Right cardiac atrium (tissue), 5 donors: ENCODE measurements around the gene IGSF9B. TPM values are rescaled to one million over a fixed set of nuclear protein-coding genes. Genes with fewer than 3 reads are reported as not detected.

Experiments
- ATAC-seq, 2 donors: fragments of 200-7000 bp; cut with Tn5 transposase; one replicate each; pipeline versions ENCODE4 v1.8.0 to v1.9.1; 2020; ENCODE audit warnings: moderate library complexity in 2 of 2, mild to moderate bottlenecking in 1 of 2
- DNase-seq, 3 donors: peaks; one replicate each; pipeline ENCODE4 v3.0.0-alpha.2; 2020
- H3K27ac ChIP-seq: one replicate; pipeline ENCODE4 v1.5.1; 2013; ENCODE audit warnings: mild to moderate bottlenecking, low read length, control low read depth, moderate library complexity
- H3K27me3 ChIP-seq: one replicate; pipeline ENCODE4 v1.6.1; 2013; ENCODE audit not compliant: control insufficient read depth, insufficient read depth
- H3K4me1 ChIP-seq: one replicate; pipeline ENCODE4 v1.6.1; 2013; ENCODE audit warnings: low read length; ENCODE audit not compliant: control insufficient read depth, insufficient read depth
- H3K4me3 ChIP-seq: one replicate; pipeline ENCODE4 v1.5.1; 2013; ENCODE audit warnings: low read length, control low read depth
- H3K9me3 ChIP-seq: one replicate; pipeline ENCODE4 v1.6.1; 2013; ENCODE audit warnings: low read length; ENCODE audit not compliant: control insufficient read depth
- WGBS: extraction: QIAGEN DNeasy Blood & Tissue Kit; methylation state at CpG from one replicate; pipeline ENCODE4 v1.1.7; 2013; 5-methylcytosine and 5-hydroxymethylcytosine counted together
- intact Hi-C, 4 donors: fragments of 100-400 bp; cut with DNase I; formaldehyde crosslinking; loops; one replicate each; pipeline versions ENCODE4 v1.11.0 to v1.14.0; 2022 to 2023
- polyA plus RNA-seq: library from polyadenylated mRNA; stranded (reverse); fragments of 200-250 nt; gene quantifications from one replicate; pipeline ENCODE4 v1.2.3, GENCODE V29; 2013
- total RNA-seq, 4 donors: library from RNA; stranded (reverse); fragmentation: NEBNext Ultra II Directional; extraction: Animal tissue kit (Norgen Biotek cat#: 25700); gene quantifications; one replicate each; pipeline ENCODE4 v1.2.1, GENCODE V29; 2021
- donor health status: healthy with polysubstance abuse.
- donor health status: DM: no; HTN: yes; CAD: no.
- donor health status: DM: no; HTN: no; CAD: no.
- donor health status: DM: no; HTN: yes; CAD: no; lungs with severe emphysema.
- donor health status: DM: yes; HTN: yes; CAD: no.

Gene IGSF9B
- total and polyA plus RNA-seq, 5 donors = 27.8 to 58.9 (median 53.1) TPM

GRCh38 chr11:133926466-133927246, 30.1 kb downstream of the IGSF9B start:
- intact Hi-C loops = loop anchor here (5.0 to 10.0 kb wide), 4 partner anchors 118 to 218 kb away; no protein-coding TSS in a partner anchor
- no peak for ATAC-seq
- DNase-seq = peak in 1 of 3 donors; percentile 48
- Histone ChIP-seq H3K27ac (no peak overlapping the region), H3K4me1 (no peaks in the 10 kb centered on the region), H3K27me3 (no peaks in the 10 kb centered on the region), H3K4me3 (no peak overlapping the region), H3K9me3 (no peaks in the 10 kb centered on the region)
- WGBS = 92% methylated on average over 21 of the region's 21 CpGs

- ATAC-seq (no peak), DNase-seq (peak in 1 of 3 donors; percentile 48)
- H3K9me3 ChIP-seq = no peaks in the 10 kb centered on the region
- no peaks in the 10 kb centered on the region for H3K4me1 ChIP-seq
- no peak overlapping the region for H3K4me3 ChIP-seq
- no peaks in the 10 kb centered on the region for H3K27me3 ChIP-seq
- 93% methylated on average over 20 of the region's 20 CpGs for WGBS
- no peak overlapping the region for H3K27ac ChIP-seq
- intact Hi-C loops = loop anchor here (5.0 to 10.0 kb wide), 4 partner anchors 119 to 219 kb away; no protein-coding TSS in a partner anchor
Measured at GRCh38 chr11:133925756-133926155, 31.0 kb downstream of the IGSF9B start.

GRCh38 chr11:133924661-133925060, 32.1 kb downstream of the IGSF9B start:
- no peaks in the 10 kb centered on the region for H3K27me3 ChIP-seq
- DNase-seq = peak in 1 of 3 donors; percentile 28
- H3K27ac ChIP-seq = no peak overlapping the region
- no peaks in the 10 kb centered on the region for H3K4me1 ChIP-seq
- intact Hi-C loops = loop anchor here (5.0 to 10.0 kb wide), 4 partner anchors 120 to 220 kb away; no protein-coding TSS in a partner anchor
- ATAC-seq = no peak
- no peak overlapping the region for H3K4me3 ChIP-seq
- H3K9me3 ChIP-seq = no peaks in the 10 kb centered on the region
- 94% methylated on average over 11 of the region's 11 CpGs for WGBS

- no peaks in the 10 kb centered on the region for H3K27me3 ChIP-seq
- H3K9me3 ChIP-seq = no peaks in the 10 kb centered on the region
- H3K4me1 ChIP-seq = no peaks in the 10 kb centered on the region
- 96% methylated on average over 23 of the region's 23 CpGs for WGBS
- intact Hi-C loops = loop anchor here (10.0 kb wide), 2 partner anchors 123 to 223 kb away; no protein-coding TSS in a partner anchor
- DNase-seq (peak in 1 of 3 donors; percentile 43), ATAC-seq (no peak)
- H3K4me3 ChIP-seq = no peak overlapping the region
- H3K27ac ChIP-seq = no peak overlapping the region
Measured at GRCh38 chr11:133922078-133922870, 34.5 kb downstream of the IGSF9B start.

- ATAC-seq (no peak), DNase-seq (peak in 1 of 3 donors; percentile 20)
- no peaks in the 10 kb centered on the region for H3K4me1 ChIP-seq
- H3K9me3 ChIP-seq = no peaks in the 10 kb centered on the region
- no peak overlapping the region for H3K4me3 ChIP-seq
- 94% methylated on average over 10 of the region's 10 CpGs for WGBS
- no peak overlapping the region for H3K27ac ChIP-seq
- H3K27me3 ChIP-seq = no peaks in the 10 kb centered on the region
- intact Hi-C loops = loop anchor here (10.0 kb wide), 2 partner anchors 123 to 223 kb away; no protein-coding TSS in a partner anchor
Measured at GRCh38 chr11:133921513-133921912, 35.3 kb downstream of the IGSF9B start.

GRCh38 chr11:133921026-133921425, 35.7 kb downstream of the IGSF9B start:
- Histone ChIP-seq H3K4me1 (no peaks in the 10 kb centered on the region), H3K27me3 (no peaks in the 10 kb centered on the region), H3K4me3 (no peak overlapping the region), H3K27ac (no peak overlapping the region), H3K9me3 (no peaks in the 10 kb centered on the region)
- DNase-seq = no peak
- ATAC-seq = no peak
- intact Hi-C loops = loop anchor here (10.0 kb wide), 2 partner anchors 124 to 224 kb away; no protein-coding TSS in a partner anchor
- 97% methylated on average over 33 of the region's 33 CpGs for WGBS

- H3K9me3 ChIP-seq = no peaks in the 10 kb centered on the region
- no peak overlapping the region for H3K27ac ChIP-seq
- no peaks in the 10 kb centered on the region for H3K4me1 ChIP-seq
- peak in 1 of 2 donors; percentile 3 for ATAC-seq
- DNase-seq = peak in 1 of 3 donors; percentile 53
- WGBS = 91% methylated on average over 47 of the region's 47 CpGs
- no peak overlapping the region for H3K4me3 ChIP-seq
- H3K27me3 ChIP-seq = no peaks in the 10 kb centered on the region
- intact Hi-C loops = loop anchor here (10.0 kb wide), 2 partner anchors 124 to 224 kb away; no protein-coding TSS in a partner anchor
Measured at GRCh38 chr11:133920109-133920990, 36.4 kb downstream of the IGSF9B start.

GRCh38 chr11:133919330-133920108, 37.2 kb downstream of the IGSF9B start:
- no peaks in the 10 kb centered on the region for H3K27me3 ChIP-seq
- H3K9me3 ChIP-seq = no peaks in the 10 kb centered on the region
- WGBS = 67% methylated on average over 66 of the region's 66 CpGs
- intact Hi-C loops = loop anchor here (10.0 kb wide), 2 partner anchors 125 to 225 kb away; no protein-coding TSS in a partner anchor
- no peak overlapping the region for H3K27ac ChIP-seq
- no peaks in the 10 kb centered on the region for H3K4me1 ChIP-seq
- DNase-seq (no peak), ATAC-seq (peak in 1 of 2 donors; percentile 10)
- H3K4me3 ChIP-seq = no peak overlapping the region

GRCh38 chr11:133918608-133919260, 38.0 kb downstream of the IGSF9B start:
- no peaks in the 10 kb centered on the region for H3K9me3 ChIP-seq
- H3K27ac ChIP-seq = no peak overlapping the region
- H3K4me3 ChIP-seq = no peak overlapping the region
- DNase-seq (no peak), ATAC-seq (no peak)
- WGBS = 35% methylated on average over 26 of the region's 26 CpGs
- intact Hi-C loops = no loop called here
- H3K27me3 ChIP-seq = no peaks in the 10 kb centered on the region
- no peaks in the 10 kb centered on the region for H3K4me1 ChIP-seq
